Natural killer cell (primary cell): ENCODE measurements around the gene MLC1. TPM values are rescaled to one million over a fixed set of nuclear protein-coding genes. Genes with fewer than 3 reads are reported as not detected.

Experiments
- ATAC-seq, 3 donors: fragments of 150-1000 bp in 2 of 3; fragments of 200-7000 bp in 1 of 3; cut with Tn5 transposase; 1 replicate in 1 of 3; 2 replicates in 2 of 3; pipeline ENCODE4 v1.10.0; 2021; ENCODE audit warnings: mild to moderate bottlenecking in 2 of 3, moderate library complexity in 2 of 3
- DNase-seq, 2 donors: peaks; one replicate each; pipeline versions ENCODE4 v3.0.0 to v3.0.0-alpha.2; 2013 to 2021; ENCODE audit warnings: mixed read lengths in 1 of 2
- H3K27ac ChIP-seq: one replicate; pipeline ENCODE4 v1.5.1; 2013; ENCODE audit warnings: mild to moderate bottlenecking, low read length
- H3K27me3 ChIP-seq: one replicate; pipeline ENCODE4 v1.6.1; 2013; ENCODE audit warnings: low read length; ENCODE audit not compliant: control insufficient read depth, insufficient read depth
- H3K36me3 ChIP-seq: one replicate; pipeline ENCODE4 v1.6.1; 2013; ENCODE audit warnings: low read length; ENCODE audit not compliant: control insufficient read depth, insufficient read depth
- H3K4me1 ChIP-seq: one replicate; pipeline ENCODE4 v1.6.1; 2013; ENCODE audit warnings: low read length; ENCODE audit not compliant: control insufficient read depth, insufficient read depth
- H3K4me3 ChIP-seq: one replicate; pipeline ENCODE4 v1.5.1; 2013; ENCODE audit warnings: low read length
- H3K9me3 ChIP-seq: one replicate; pipeline ENCODE4 v1.6.1; 2013; ENCODE audit warnings: low read length; ENCODE audit not compliant: control insufficient read depth, insufficient read depth
- H3K27ac Mint-ChIP-seq, 2 donors: one replicate each; pipeline ENCODE4 v1.8.0; 2022; ENCODE audit warnings: mild to moderate bottlenecking in 2 of 2, mixed read lengths in 2 of 2, moderate library complexity in 1 of 2
- H3K27me3 Mint-ChIP-seq, 2 donors: one replicate each; pipeline ENCODE4 v1.8.0; 2022; ENCODE audit warnings: low read depth in 2 of 2, mixed read lengths in 2 of 2
- H3K36me3 Mint-ChIP-seq: one replicate; pipeline ENCODE4 v1.8.0; 2022; ENCODE audit warnings: mixed read lengths
- H3K4me1 Mint-ChIP-seq, 2 donors: one replicate each; pipeline ENCODE4 v1.8.0; 2022; ENCODE audit warnings: mixed read lengths in 2 of 2
- H3K4me3 Mint-ChIP-seq: one replicate; pipeline ENCODE4 v1.8.0; 2022; ENCODE audit warnings: mild to moderate bottlenecking, moderate library complexity, mixed read lengths
- H3K9me3 Mint-ChIP-seq, 2 donors: one replicate each; pipeline ENCODE4 v1.8.0; 2022; ENCODE audit warnings: mixed read lengths in 2 of 2
- WGBS: methylation state at CpG from one replicate; pipeline ENCODE4 v1.1.7; 2013; ENCODE audit warnings: missing lambda C conversion rate; ENCODE audit not compliant: insufficient coverage; 5-methylcytosine and 5-hydroxymethylcytosine counted together
- intact Hi-C: fragments of 100-400 bp; cut with micrococcal nuclease; formaldehyde crosslinking; loops from one replicate; pipeline ENCODE4 v1.14.2; 2022
- total RNA-seq, 4 donors: library from RNA; stranded (reverse); fragments of 120-200 nt in 1 of 4; gene quantifications; one replicate each; pipeline versions ENCODE4 v1.2.3 to v1.2.4, GENCODE V29; 2013 to 2022
- TF ChIP-seq, protein P1 (sequence below): fragments of 200-600 bp; IDR thresholded peaks from one replicate; pipeline ENCODE4 v1.8.0; 2022; ENCODE audit warnings: antibody characterized with exemption

MLC1 gene
- total RNA-seq, 3 donors from 2014 or later (not counting 1 experiment from before 2014, with no cell fraction given) = 67.7 to 96.1 (median 73.7) TPM

DNA sequence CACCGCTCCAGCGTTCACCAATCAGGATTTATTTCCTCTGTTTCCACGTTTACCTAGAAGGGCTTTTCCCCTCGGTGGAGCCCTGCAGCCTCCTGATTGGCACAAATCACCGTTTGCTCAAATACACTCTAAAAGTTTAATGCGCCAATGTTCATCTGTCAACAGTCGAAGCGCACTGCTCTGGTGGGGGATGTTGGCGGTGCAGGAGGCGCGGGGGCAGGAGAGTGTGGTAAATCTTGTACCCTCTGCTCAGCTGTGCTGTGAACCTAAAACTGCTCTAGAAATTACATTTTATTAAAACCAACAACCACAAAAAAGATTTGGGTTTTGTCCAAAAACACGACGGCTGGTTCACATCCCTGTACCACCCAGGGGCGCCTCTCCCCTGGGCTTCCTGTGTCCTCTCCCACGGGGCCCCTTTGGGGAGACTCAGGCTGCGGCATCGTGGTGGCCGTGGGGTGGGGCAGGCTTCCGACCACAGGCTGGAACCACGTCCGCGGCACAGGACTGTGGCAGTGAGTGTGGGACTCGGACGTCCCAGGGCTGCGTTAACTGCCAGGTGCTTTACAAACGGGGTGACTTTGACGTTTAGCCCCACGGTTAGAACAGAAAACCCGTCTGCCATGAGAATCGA lies 40.6 kb downstream of the MLC1 start:
- Mint-ChIP-seq H3K4me3 (peak overlapping the region; percentile 79), H3K27ac (no peak overlapping the region), H3K27me3 (peaks cover 16 to 18% of the 10 kb centered on the region in 2 donors), H3K9me3 (no peaks in the 10 kb centered on the region), H3K4me1 (peaks cover 8 to 9% of the 10 kb centered on the region in 2 donors), H3K36me3 (no peaks in the 10 kb centered on the region)
- intact Hi-C loops = no loop called here
- DNase-seq (no peak), ATAC-seq (peak; percentile 43 to 62 (median 54))
- Histone ChIP-seq H3K9me3 (no peaks in the 10 kb centered on the region), H3K36me3 (no peaks in the 10 kb centered on the region), H3K27me3 (no peaks in the 10 kb centered on the region), H3K4me1 (peaks cover 23% of the 10 kb centered on the region), H3K4me3 (no peak overlapping the region), H3K27ac (no peak overlapping the region)
- 2% methylated on average over 30 of the region's 30 CpGs for WGBS
- TF ChIP-seq, protein P1, sequence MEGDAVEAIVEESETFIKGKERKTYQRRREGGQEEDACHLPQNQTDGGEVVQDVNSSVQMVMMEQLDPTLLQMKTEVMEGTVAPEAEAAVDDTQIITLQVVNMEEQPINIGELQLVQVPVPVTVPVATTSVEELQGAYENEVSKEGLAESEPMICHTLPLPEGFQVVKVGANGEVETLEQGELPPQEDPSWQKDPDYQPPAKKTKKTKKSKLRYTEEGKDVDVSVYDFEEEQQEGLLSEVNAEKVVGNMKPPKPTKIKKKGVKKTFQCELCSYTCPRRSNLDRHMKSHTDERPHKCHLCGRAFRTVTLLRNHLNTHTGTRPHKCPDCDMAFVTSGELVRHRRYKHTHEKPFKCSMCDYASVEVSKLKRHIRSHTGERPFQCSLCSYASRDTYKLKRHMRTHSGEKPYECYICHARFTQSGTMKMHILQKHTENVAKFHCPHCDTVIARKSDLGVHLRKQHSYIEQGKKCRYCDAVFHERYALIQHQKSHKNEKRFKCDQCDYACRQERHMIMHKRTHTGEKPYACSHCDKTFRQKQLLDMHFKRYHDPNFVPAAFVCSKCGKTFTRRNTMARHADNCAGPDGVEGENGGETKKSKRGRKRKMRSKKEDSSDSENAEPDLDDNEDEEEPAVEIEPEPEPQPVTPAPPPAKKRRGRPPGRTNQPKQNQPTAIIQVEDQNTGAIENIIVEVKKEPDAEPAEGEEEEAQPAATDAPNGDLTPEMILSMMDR = no peak

DNA sequence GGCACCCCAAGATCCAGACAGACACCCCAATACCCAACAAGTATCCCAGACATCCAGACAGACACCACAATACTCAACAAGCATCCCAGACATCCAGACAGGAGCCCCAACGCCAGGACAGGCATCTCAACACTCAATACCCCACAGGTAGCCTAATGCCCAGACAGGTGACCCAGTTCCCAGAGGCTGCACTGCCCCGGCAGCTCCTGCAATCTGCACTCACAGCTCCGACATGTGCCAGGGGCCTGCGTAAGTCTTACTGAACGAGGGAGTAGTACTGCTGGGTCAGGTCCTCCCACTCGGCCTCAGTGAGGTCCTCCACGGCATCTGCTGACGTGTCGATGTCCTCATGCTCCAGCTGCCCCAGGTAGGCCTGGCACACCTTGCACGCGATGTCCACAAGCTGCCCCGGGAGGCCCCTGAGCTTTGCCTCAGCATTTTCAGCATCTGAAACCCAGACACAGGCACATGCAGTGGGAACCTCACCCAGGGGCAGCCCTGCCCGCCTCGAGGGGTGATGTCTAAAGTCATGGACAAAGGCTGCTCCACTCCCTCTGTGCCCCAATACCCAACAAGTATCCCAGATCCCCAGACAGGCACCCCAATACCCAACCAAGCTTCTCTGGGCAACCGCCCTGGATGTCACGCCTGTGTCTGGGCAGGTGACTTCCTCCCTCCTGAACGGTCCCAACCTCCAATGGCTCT lies 43.7 kb downstream of the MLC1 start:
- DNase-seq (no peak), ATAC-seq (no peak)
- TF ChIP-seq, protein P1 = no peak
- no peaks in the 10 kb centered on the region for H3K36me3 ChIP-seq
- Mint-ChIP-seq H3K4me1 (peaks cover 8 to 9% of the 10 kb centered on the region in 2 donors), H3K36me3 (peaks cover 7% of the 10 kb centered on the region), H3K27ac (no peak overlapping the region), H3K9me3 (peaks cover 0 to 3% of the 10 kb centered on the region in 2 donors), H3K27me3 (peaks cover 16 to 21% of the 10 kb centered on the region in 2 donors), H3K4me3 (no peak overlapping the region)
- WGBS = 79% methylated on average over 17 of the region's 17 CpGs
- H3K27me3 ChIP-seq = no peaks in the 10 kb centered on the region
- H3K9me3 ChIP-seq = peaks cover 4% of the 10 kb centered on the region
- intact Hi-C loops = no loop called here
- H3K4me1 ChIP-seq = peaks cover 23% of the 10 kb centered on the region
- H3K4me3 ChIP-seq = no peak overlapping the region
- H3K27ac ChIP-seq = no peak overlapping the region

DNA sequence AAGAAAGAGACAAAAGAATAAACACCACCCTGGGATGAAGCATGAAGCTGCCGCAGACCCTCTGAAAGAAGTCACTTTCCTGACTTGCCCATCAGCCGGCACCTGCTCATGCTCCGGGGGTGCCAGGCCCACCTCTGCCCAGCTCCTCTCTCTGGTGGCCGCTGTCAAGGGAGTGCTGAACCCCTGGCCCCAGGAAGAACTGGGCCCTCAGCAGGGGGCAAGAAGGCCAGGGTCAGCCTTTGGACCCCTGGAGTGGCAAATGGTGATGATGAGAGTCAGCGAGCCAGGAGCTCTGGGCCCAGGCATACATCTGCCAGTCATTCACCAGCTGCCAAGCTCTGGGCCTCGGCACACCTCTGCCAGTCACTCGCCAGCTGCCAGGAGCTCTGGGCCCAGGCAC lies 44.5 kb downstream of the MLC1 start:
- Mint-ChIP-seq H3K4me1 (peaks cover 8 to 9% of the 10 kb centered on the region in 2 donors), H3K27ac (no peak overlapping the region), H3K4me3 (no peak overlapping the region), H3K9me3 (peaks cover 0 to 3% of the 10 kb centered on the region in 2 donors), H3K36me3 (peaks cover 7% of the 10 kb centered on the region), H3K27me3 (peaks cover 16 to 21% of the 10 kb centered on the region in 2 donors)
- Histone ChIP-seq H3K4me3 (no peak overlapping the region), H3K4me1 (peaks cover 21% of the 10 kb centered on the region), H3K36me3 (no peaks in the 10 kb centered on the region), H3K9me3 (peaks cover 4% of the 10 kb centered on the region), H3K27ac (no peak overlapping the region), H3K27me3 (peaks cover under 1% of the 10 kb centered on the region)
- TF ChIP-seq, protein P1 = no peak
- 94% methylated on average over 7 of the region's 7 CpGs for WGBS
- intact Hi-C loops = no loop called here
- DNase-seq (no peak), ATAC-seq (no peak)
